HepG2 (cell line): ENCODE results near the gene THSD1. TPM values are rescaled to one million over a fixed set of nuclear protein-coding genes. Genes with fewer than 3 reads are reported as not detected.

ENCODE experiments used
- ATAC-seq: fragments of 200-7000 bp; cut with Tn5 transposase; 3 replicates; pipeline ENCODE4 v1.9.1; 2020; ENCODE audit warnings: mild to moderate bottlenecking, moderate library complexity
- BruUV-seq: library from RNA; stranded (reverse); fragments of 400-500 nt; replicated peaks from 2 replicates; lab custom pipeline; 2021; lab: Mats Ljungman, UMichigan
- CTCF ChIA-PET: fragments of 300-600 bp; formaldehyde crosslinking; extraction: SDS; loops from one replicate; lab custom pipeline; 2021; ENCODE audit warnings: low total read pairs, inconsistent platforms, low intra/inter-chr PET ratio; lab: Yijun Ruan, JAX
- POLR2A ChIA-PET: fragments of 350-600 bp; sonication (Branson Sonifier 250); formaldehyde crosslinking; loops from one replicate; lab custom pipeline; 2020; ENCODE audit warnings: antibody characterized with exemption, inconsistent platforms; lab: Yijun Ruan, JAX
- DNase-seq: peaks from one replicate; pipeline ENCODE4 v3.0.0-alpha.2; 2015; ENCODE audit warnings: low spot score
- FAIRE-seq: peaks from 3 replicates; lab custom pipeline; 2011; peaks lifted over from hg19 to GRCh38; lab: Jason Lieb, UNC
- H2AFZ ChIP-seq: one replicate; pipeline ENCODE4 v1.6.1; 2011; ENCODE audit warnings: low read length, inconsistent platforms
- H3K27ac ChIP-seq: fragments of 300-600 bp; 3 replicates; pipeline ENCODE4 v1.8.0; 2011; ENCODE audit warnings: mixed run types, mild to moderate bottlenecking, mixed read lengths, low read length, inconsistent platforms; ENCODE audit not compliant: insufficient read depth; ENCODE audit errors: extremely low read length
- H3K27me3 ChIP-seq, 2 experiments: fragments of 200-600 bp in 1 of 2; 2 replicates in 1 of 2; 3 replicates in 1 of 2; pipeline versions ENCODE4 v1.6.0 to v1.8.0; 2011; ENCODE audit warnings: low read length in 2 of 2, mild to moderate bottlenecking in 2 of 2, moderate library complexity in 2 of 2, inconsistent platforms in 1 of 2; ENCODE audit not compliant: insufficient read depth in 2 of 2, control insufficient read depth in 1 of 2
- H3K36me3 ChIP-seq, 2 experiments: fragments of 200-600 bp in 1 of 2; replicated peaks in 1 of 2; 2 replicates in 1 of 2; 3 replicates in 1 of 2; pipeline versions ENCODE4 v1.5.1 to v1.8.0; 2011; ENCODE audit warnings: low read length in 2 of 2, inconsistent platforms in 1 of 2; ENCODE audit not compliant: insufficient read depth in 2 of 2, control insufficient read depth in 1 of 2
- H3K4me1 ChIP-seq: 2 replicates; pipeline ENCODE4 v1.5.1; 2012; ENCODE audit warnings: low read length, inconsistent platforms; ENCODE audit not compliant: insufficient read depth
- H3K4me2 ChIP-seq: 2 replicates; pipeline ENCODE4 v1.6.0; 2011; ENCODE audit warnings: low read depth, low read length, inconsistent platforms
- H3K4me3 ChIP-seq, 3 experiments: fragments of 200-600 bp in 1 of 3; sonication (generic), shearing (Covaris generic) in 1 of 3; replicated peaks in 1 of 3; 2 replicates each; pipeline ENCODE4 v1.5.1; 2011 to 2016; ENCODE audit warnings: low read length in 3 of 3, inconsistent platforms in 2 of 3, low read depth in 2 of 3, mild to moderate bottlenecking in 2 of 3, control low read depth in 1 of 3, mixed read lengths in 1 of 3; ENCODE audit not compliant: insufficient read depth in 1 of 3
- H3K79me2 ChIP-seq: one replicate; pipeline ENCODE4 v1.6.1; 2011; ENCODE audit warnings: low read length, inconsistent platforms; ENCODE audit not compliant: insufficient read depth
- H3K9ac ChIP-seq: 2 replicates; pipeline ENCODE4 v1.6.0; 2011; ENCODE audit warnings: mild to moderate bottlenecking, low read depth, low read length, inconsistent platforms; ENCODE audit not compliant: insufficient read depth
- H3K9me3 ChIP-seq: 2 replicates; pipeline ENCODE4 v1.5.1; 2012; ENCODE audit warnings: mild to moderate bottlenecking, low read length
- H4K20me1 ChIP-seq: 2 replicates; pipeline ENCODE4 v1.6.0; 2011; ENCODE audit warnings: inconsistent platforms, mild to moderate bottlenecking, low read length, moderate library complexity; ENCODE audit not compliant: insufficient read depth
- BCLAF1 ChIP-seq: fragments of 450-650 bp; IDR thresholded peaks from 2 replicates; pipeline ENCODE4 v1.6.1; 2017; ENCODE audit warnings: mild to moderate bottlenecking
- DMTF1 ChIP-seq: sonication (generic); formaldehyde crosslinking; IDR thresholded peaks from 2 replicates; pipeline ENCODE4 v1.4.0; 2020; ENCODE audit warnings: mild to moderate bottlenecking, missing genetic modification reagents
- NFIB ChIP-seq: sonication (generic); formaldehyde crosslinking; IDR thresholded peaks from 2 replicates; pipeline ENCODE4 v1.9.0; 2021; ENCODE audit warnings: missing genetic modification reagents, mild to moderate bottlenecking, borderline replicate concordance
- SP5 ChIP-seq: IDR thresholded peaks from 2 replicates; pipeline ENCODE4 v1.6.1; 2016; ENCODE audit warnings: low read depth, borderline replicate concordance
- ZFP62 ChIP-seq: sonication (generic); formaldehyde crosslinking; IDR thresholded peaks from 2 replicates; pipeline ENCODE4 v1.4.0; 2020; ENCODE audit warnings: missing genetic modification reagents
- ZNF282 ChIP-seq: fragments of 450-650 bp; IDR thresholded peaks from 2 replicates; pipeline ENCODE4 v1.6.1; 2018; ENCODE audit not compliant: partially characterized antibody
- ZNF816 ChIP-seq: sonication (generic); formaldehyde crosslinking; IDR thresholded peaks from 2 replicates; pipeline ENCODE4 v1.8.0; 2022; ENCODE audit warnings: missing genetic modification reagents, mild to moderate bottlenecking, borderline replicate concordance
- WGBS: methylation state at CpG from one replicate; pipeline ENCODE4 v1.1.6; 2017; ENCODE audit warnings: low lambda C conversion rate; 5-methylcytosine and 5-hydroxymethylcytosine counted together
- in situ Hi-C: cut with HindIII; loops from 2 replicates; pipeline ENCODE4 v1.10.0; 2017; ENCODE audit warnings: low pct_unique_long_range_greater_than_20kb; ENCODE audit not compliant: extremely low pct_ligation_motif_present
- intact Hi-C: fragments of 100-400 bp; cut with micrococcal nuclease; formaldehyde crosslinking; loops from one replicate; pipeline ENCODE4 v1.10.0; 2022; ENCODE audit not compliant: unreplicated experiment
- polyA plus RNA-seq, 8 experiments: library from polyadenylated mRNA; depleted of rRNA in 3 of 8; stranded (reverse) in 7 of 8; unstranded in 1 of 8; fragments of >200 nt; fragmentation: Illumina TruSeq in 4 of 8; extraction: Trizol in 4 of 8; gene quantifications; 2 replicates each; pipeline versions ENCODE4 v1.2.1 to v1.2.3, GENCODE V29; 2011 to 2016; ENCODE audit warnings: low read depth in 4 of 8, missing spikeins in 1 of 8, mixed read lengths in 1 of 8; ENCODE audit not compliant: insufficient read depth in 1 of 8
- total RNA-seq, 5 experiments: library from RNA; depleted of rRNA; stranded (reverse); fragments of >200 nt; fragmentation: Illumina TruSeq; extraction: Trizol; gene quantifications; 2 replicates each; pipeline ENCODE4 v1.2.3, GENCODE V29; 2016; ENCODE audit warnings: low read depth in 1 of 5
- TF ChIP-seq, protein P1 (sequence below): sonication (generic); formaldehyde crosslinking; conservative IDR thresholded peaks from 2 replicates; pipeline ENCODE4 v1.4.0; 2020; ENCODE audit warnings: mild to moderate bottlenecking, missing genetic modification reagents, moderate library complexity

Gene THSD1
- total and polyA plus RNA-seq, 2 of the 13 experiments (the other 11 are each of a cell fraction or from before 2014, with no cell fraction given): 0.11 to 0.15 TPM

DNA sequence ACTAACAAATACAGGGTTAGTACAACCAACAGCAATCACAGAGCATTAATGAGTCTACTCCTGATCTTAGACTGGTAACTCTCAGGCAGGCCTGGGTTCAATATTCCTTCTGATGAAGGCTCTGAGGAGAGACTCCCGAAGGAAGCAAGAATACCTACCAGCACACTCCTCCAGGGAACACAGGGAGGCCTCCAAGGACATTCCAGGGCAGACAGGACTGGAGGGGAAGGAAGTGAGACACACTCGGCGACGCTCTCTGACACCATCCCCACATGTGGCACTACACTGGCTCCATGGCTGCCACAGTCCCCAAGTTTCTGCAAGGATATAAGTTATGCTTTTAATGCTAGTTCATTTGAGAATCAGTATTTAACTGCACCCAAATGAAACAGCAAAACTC, 20.1 kb downstream of the THSD1 start:
- in situ Hi-C loops (no loop called here), intact Hi-C loops (no loop called here)
- FAIRE-seq (no peak), ATAC-seq (no peak), DNase-seq (no peak)
- ChIA-PET CTCF (no interaction called here), POLR2A (no interaction called here)
- Histone ChIP-seq H2AFZ (no peak overlapping the region), H3K9ac (no peak overlapping the region), H3K4me3 (no peak overlapping the region), H3K4me1 (no peaks in the 10 kb centered on the region), H3K36me3 (no peaks in the 10 kb centered on the region), H3K79me2 (no peaks in the 10 kb centered on the region), H4K20me1 (no peaks in the 10 kb centered on the region; the same call in 1 of the 2 replicates), H3K4me2 (no peak overlapping the region), H3K27me3 (peaks cover 1 to 24% of the 10 kb centered on the region in 2 experiments; a peak in 3 of 5 replicates), H3K27ac (no peak overlapping the region), H3K9me3 (no peaks in the 10 kb centered on the region)
- no TSS peak for BruUV-seq
- WGBS: 45% methylated on average over 4 of the region's 4 CpGs
- TF ChIP-seq, protein P1, sequence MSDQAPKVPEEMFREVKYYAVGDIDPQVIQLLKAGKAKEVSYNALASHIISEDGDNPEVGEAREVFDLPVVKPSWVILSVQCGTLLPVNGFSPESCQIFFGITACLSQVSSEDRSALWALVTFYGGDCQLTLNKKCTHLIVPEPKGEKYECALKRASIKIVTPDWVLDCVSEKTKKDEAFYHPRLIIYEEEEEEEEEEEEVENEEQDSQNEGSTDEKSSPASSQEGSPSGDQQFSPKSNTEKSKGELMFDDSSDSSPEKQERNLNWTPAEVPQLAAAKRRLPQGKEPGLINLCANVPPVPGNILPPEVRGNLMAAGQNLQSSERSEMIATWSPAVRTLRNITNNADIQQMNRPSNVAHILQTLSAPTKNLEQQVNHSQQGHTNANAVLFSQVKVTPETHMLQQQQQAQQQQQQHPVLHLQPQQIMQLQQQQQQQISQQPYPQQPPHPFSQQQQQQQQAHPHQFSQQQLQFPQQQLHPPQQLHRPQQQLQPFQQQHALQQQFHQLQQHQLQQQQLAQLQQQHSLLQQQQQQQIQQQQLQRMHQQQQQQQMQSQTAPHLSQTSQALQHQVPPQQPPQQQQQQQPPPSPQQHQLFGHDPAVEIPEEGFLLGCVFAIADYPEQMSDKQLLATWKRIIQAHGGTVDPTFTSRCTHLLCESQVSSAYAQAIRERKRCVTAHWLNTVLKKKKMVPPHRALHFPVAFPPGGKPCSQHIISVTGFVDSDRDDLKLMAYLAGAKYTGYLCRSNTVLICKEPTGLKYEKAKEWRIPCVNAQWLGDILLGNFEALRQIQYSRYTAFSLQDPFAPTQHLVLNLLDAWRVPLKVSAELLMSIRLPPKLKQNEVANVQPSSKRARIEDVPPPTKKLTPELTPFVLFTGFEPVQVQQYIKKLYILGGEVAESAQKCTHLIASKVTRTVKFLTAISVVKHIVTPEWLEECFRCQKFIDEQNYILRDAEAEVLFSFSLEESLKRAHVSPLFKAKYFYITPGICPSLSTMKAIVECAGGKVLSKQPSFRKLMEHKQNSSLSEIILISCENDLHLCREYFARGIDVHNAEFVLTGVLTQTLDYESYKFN (CRISPR knock-in tag): no peak
- TF ChIP-seq DMTF1 (CRISPR knock-in tag) (no peak), ZNF816 (CRISPR knock-in tag) (no peak), NFIB (CRISPR knock-in tag) (no peak), SP5 (no peak), ZNF282 (no peak), ZFP62 (no peak), BCLAF1 (no peak)
